Hepatocyte (in vitro differentiated cells): ENCODE measurements around the gene HEYL.

ENCODE experiments used
- CTCF ChIP-seq: fragments of 200-600 bp; sonication (generic); IDR thresholded peaks from 2 replicates; pipeline ENCODE4 v1.5.1; 2016; ENCODE audit warnings: antibody characterized with exemption, mild to moderate bottlenecking; ENCODE audit not compliant: poor library complexity
- EZH2 ChIP-seq: fragments of 200-600 bp; sonication (generic); IDR thresholded peaks from 2 replicates; pipeline ENCODE4 v1.6.1; 2016; ENCODE audit warnings: antibody characterized with exemption, mild to moderate bottlenecking, borderline replicate concordance

DNA sequence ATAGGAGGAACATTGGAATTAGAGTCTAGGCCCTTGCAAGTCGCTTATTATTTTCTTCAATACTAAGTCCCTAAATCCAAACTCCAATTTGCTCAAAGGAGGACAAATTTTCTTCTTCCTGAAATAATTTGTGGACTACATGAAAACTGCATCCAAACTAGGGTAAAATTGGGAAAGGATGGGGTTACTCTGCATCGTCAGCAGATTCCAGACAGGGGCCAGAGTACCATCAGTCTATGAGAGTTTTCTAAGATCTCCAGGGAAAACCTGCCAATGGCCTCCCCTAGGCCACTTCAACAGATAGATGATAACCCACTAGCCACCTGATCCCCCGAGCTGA is 508 bp downstream of the HEYL start:
- TF ChIP-seq CTCF = no peak
- no peak for TF ChIP-seq EZH2
